SKM-1 (cell line): ENCODE results near the gene EYA4.
A peak's percentile ranks its signal among the peaks of the same experiment; 100 is the strongest.
"Not testable (repeated sequence)": the region's sequence is repeated elsewhere in the genome, so short reads cannot be mapped to it uniquely, and the experiment has no call there.

Experiments
- DNase-seq: peaks from one replicate; lab custom pipeline; 2025; ENCODE audit not compliant: unreplicated experiment; lab: John Stamatoyannopoulos, UW

EYA4 gene

DNA sequence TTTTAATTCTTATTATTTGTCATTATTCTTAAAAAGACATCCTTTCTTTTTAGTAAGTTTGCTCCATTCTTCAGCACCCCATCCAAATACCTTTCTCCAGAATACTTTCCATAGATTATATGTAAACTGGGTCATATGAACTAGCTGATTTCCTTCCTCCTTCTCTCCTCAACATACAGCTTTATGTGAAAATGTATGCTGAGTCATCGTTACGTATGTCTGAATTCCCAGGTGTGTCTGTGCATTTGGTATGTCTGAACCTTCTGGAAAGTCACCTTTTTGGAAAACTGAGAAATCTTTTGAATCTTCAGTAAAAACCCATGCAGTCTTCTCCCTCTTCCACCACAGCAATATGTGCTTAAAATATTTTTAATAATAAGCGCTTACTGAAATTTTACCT lies 264.5 kb downstream of the EYA4 start:
- no peak for DNase-seq

DNA sequence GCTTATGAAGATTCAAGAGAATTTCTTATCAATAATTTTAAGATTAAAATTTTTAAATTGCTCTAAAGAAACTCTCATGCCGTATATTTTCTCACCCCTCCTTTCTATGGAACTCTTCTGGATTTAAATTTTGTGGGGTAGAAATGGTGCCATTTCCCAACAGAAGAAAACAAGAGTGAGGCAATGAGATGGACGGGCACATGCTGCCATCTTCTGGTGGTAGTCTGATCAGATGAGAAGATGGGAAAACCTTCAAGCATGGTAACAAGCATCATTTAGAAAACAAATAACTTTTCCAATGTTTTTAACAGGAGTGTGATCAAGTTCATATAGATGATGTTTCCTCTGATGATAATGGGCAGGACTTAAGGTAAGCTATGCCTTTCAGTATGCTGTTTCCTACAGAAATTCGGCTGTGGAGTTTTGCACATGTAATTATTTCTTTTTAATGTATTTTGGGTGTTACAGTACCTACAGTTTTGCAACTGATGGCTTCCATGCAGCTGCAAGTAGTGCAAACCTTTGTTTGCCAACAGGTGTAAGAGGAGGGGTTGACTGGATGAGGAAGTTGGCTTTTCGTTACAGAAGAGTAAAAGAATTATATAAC lies 271.4 kb downstream of the EYA4 start:
- no peak for DNase-seq

GRCh38 chr6:133523816-133524215 lies 282.7 kb downstream of the EYA4 start:
- DNase-seq = no peak

GRCh38 chr6:133526436-133526835 lies 285.3 kb downstream of the EYA4 start:
- no peak for DNase-seq

GRCh38 chr6:133528566-133528965 lies 287.4 kb downstream of the EYA4 start:
- DNase-seq = no peak

GRCh38 chr6:133532908-133533307 lies 291.8 kb downstream of the EYA4 start:
- no peak for DNase-seq

GRCh38 chr6:133539502-133540259 lies 298.5 kb downstream of the EYA4 start:
- DNase-seq = no peak

DNA sequence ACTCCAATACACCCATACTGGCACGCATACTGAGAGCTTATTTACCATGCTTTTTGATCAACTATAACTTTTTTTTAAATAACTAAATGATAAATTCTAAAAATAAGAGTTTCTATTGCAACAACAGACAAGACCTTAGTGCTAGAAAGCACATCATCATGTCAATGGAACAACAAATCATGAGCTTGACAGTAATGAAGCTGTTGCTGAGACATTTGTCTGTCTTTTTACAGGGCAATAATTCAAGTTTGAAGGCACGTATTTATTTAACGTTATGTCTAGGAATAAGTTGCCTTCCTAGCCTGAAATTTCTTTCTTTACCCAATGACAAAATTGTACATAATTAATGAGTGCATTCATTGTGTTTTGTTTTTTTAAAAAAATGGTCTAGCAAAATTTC lies 299.2 kb downstream of the EYA4 start:
- DNase-seq = no peak

DNA sequence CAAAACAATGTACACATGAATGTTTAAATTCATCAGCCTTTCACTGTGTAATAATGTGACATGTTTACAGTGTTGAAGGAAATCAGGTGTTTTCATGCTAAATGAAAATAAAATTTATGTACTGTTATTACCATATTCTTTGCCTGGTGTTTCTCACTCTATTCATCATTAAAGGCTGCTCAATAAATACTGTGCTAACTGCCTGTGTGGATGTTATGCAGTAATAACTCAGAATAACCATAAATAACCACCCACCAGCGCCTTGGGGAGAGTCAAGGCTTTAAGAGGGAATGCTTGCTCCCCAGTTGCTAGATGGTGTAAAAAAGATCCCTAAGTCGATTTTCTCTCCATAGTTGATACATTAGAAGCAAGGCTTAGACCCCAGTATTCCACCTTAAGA lies 299.9 kb downstream of the EYA4 start:
- no peak for DNase-seq

- no peak for DNase-seq
Measured at GRCh38 chr6:133542056-133542821, 301.1 kb downstream of the EYA4 start.

GRCh38 chr6:133544419-133544818 lies 303.3 kb downstream of the EYA4 start:
- DNase-seq = no peak

DNA sequence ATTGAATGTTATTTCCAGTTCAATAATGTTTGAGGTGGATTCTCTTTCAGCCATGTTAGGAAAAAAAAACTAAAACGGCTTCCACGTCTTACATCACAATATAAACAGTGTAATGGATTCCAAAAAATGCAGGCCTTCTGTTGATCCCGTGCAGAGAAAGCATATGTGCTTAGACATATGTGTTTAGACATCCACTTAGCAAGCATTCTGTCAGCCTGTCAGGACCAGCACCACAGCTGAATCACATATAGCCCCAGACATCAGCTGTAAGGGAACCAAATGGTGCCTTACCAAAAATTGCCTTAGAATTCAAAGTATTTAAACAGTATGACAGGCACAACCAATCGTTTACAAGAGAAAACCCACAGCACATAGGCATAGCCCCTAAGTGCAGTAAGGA lies 304.9 kb downstream of the EYA4 start:
- DNase-seq = no peak

DNA sequence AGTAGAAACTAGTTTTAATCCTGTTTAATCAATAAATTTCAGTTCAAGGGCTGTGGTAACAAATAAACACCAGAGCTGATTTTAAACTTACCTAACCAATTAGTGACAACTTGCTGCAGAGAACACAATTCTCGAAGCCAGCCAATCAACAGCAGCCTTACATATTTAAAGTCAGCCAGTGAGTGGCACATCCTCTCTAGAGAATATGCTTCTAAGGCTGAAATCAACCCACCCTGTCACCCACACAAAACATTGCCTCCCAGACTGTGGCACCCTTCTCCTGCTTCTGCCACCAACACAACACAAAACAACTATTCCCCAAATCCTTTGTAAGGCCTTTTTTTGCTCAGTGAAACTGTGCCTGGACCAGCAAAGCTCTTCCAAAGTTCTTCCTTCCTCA lies 306.0 kb downstream of the EYA4 start:
- no peak for DNase-seq

DNA sequence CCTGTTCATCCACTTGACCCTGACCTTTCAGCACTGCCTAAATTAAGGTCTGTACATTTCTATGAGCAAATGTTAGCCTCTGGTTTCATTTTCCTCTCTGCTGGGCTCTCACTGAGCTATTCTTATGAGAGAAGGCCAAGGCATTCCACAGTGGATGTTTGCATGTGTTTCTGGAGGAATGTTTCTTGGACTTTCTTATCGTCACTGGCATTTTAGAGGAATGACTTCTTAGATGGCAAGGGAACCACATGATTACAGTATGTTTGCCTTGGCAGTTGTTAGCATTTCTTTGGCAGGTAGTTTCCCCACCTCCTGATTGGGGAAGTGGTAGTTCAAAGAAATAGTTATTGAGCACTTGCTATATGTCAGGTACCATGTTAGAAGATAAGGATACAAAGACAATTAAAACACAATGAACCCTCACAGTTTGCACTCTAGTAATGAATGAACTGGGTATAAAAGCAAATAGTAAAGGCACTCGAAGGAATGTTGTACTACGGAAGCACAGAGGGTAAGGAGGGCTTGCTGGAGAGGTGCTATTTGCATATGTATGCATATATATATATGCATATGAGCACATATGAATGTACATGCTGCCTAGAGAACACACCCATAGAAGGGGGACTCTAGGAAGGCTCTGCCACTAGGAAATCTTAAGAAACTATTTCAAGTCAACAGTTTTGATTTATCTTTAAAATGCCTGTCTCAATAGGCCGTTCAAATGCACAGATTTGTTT lies 307.4 kb downstream of the EYA4 start:
- no peak for DNase-seq

DNA sequence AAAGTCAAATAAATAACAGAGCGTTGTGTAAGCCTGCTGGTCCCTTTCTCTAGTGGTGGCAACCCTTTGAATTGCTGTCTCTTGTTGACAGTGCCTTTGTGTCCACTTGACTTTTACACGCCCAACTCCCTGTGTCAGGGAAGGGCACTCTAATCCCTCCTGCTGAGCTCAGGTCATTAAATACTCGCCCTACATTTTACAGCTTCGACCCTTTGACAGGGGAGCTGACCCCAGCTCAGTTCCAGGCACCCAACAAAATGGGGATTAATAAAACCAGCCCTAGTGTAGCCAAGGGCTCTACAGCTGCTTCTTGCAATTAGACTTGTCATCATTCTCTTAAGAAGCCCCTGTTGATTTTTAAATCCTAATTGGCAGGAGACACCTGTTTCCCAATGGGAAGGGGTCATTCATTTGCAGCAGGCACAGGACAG lies 308.2 kb downstream of the EYA4 start:
- DNase-seq = no peak

- DNase-seq = no peak
Measured at GRCh38 chr6:133550026-133550425, 308.9 kb downstream of the EYA4 start.

- no peak for DNase-seq
Measured at GRCh38 chr6:133551436-133551835, 310.3 kb downstream of the EYA4 start.

DNA sequence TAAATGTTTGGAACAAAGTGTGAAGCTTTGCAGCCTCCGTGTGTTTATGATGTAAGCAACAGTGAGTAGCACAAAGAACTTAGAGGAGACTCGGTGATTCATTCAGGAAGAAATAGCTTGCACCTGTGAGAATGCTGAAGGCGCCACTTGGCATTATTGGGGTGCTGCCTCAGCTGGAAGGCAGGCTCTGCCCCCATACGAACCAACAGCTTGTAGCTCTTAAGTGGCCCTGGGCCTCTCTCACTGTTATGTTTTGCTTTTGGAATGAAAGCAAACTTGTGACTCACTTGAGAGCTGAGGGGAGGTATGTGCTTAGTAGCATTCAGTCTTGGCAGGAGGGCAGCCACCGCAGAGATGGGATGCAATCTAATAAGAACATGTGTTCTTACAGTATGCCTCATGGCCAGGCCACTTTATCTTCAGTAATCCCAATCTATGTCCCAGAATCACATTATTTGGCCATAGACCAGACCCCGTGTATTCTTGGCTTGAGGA lies 310.7 kb downstream of the EYA4 start:
- no peak for DNase-seq

DNA sequence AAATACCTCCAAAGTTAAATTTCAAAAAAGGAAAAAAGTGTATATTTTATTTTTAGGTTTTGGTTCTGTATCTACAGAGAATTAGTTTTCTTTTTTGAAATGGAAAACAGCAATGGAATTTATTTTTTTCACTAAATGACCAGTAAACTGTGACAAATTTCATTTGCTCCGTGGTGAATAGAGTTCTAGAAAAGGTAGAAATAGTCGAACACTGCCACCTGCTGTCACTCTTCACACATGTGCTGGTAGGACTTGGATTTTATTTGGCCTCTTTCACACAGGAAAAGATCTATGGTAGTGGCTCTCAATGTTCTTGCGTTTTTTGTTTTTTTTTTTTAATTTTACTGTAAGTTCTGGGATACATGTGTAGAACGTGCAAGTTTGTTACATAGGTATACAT lies 312.5 kb downstream of the EYA4 start:
- peak; percentile 57 for DNase-seq

DNA sequence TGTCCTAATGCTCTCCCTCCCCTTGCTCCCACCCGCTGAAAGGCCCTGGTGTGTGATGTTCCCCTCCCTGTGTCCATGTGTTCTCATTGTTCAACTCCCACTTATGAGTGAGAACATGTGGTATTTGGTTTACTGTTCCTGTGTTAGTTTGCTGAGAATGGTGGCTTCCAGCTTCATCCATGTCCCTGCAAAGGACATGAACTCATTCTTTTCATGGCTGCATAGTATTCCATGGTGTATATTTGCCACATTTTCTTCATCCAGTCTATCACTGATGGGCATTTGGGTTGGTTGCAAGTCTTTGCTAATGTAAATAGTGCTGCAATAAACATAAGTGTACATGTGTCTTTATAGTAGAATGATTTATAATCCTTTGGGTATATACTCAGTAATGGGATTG lies 313.0 kb downstream of the EYA4 start:
- DNase-seq = not testable (repeated sequence)

DNA sequence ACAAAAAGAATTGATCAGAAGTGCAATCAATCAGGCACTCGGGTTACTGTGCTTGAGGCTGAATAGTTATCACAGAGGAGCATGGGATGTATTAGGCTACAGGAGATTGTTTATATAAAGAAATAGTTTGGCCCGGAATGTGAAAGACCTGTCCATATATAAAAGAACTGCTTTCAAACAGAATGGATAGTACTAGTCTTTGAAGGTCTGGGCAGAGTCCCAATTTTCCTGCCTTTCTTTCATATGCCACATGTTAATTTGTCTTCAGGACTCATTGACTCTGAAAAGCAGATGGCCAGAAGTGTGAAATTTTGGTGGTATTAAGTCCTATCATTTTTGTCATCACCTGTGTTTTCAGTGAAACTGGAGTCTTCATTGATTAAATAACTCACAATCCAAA lies 314.5 kb downstream of the EYA4 start:
- no peak for DNase-seq
